ENCODE data around the gene NF2. TPM values are rescaled to one million over a fixed set of nuclear protein-coding genes. Genes with fewer than 3 reads are reported as not detected.

NF2 gene
- total and polyA plus RNA-seq, 10 of the 15 experiments (the other 5 are each of a cell fraction or from before 2014, with no cell fraction given), result 2.2 to 49.8 (median 22.5) TPM

DNA sequence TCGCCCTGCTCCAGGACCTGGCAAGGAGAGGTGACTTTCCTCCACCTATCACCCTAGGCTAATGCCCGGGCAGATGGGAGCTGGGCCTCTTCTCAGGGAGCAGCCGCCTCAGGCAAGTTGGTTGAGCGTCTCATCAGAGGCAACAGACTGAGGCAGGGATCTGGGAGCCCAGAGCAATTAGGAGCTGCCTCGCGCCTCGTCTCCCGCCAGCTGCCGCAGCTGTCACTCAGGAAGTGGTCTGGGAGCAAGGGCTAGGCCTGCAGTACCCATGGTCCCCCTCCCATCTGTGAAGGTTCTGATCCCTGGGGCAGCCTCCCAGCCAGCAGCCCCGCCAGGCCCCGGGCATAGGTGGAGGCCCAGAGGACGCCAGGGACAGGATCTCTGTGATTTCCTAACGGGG lies 111.8 kb downstream of the NF2 start:
- Histone ChIP-seq H3K4me3 (no peak overlapping the region), H3K4me2 (ENCODE audit: control insufficient read depth, insufficient read depth) (no peak overlapping the region), H3K27me3 (replicated peaks in 1 of 2; ENCODE audit: control insufficient read depth in 2 of 2, insufficient read depth in 2 of 2, low read length in 1 of 2) (peaks cover 3 to 6% of the 10 kb centered on the region in 2 experiments; a peak in 2 of 4 replicates), H3K9ac (ENCODE audit: control insufficient read depth, insufficient read depth, low read length) (no peak overlapping the region), H3K79me2 (ENCODE audit: control insufficient read depth, insufficient read depth, low read length) (no peaks in the 10 kb centered on the region), H3K27ac (ENCODE audit: control insufficient read depth, insufficient read depth) (no peak overlapping the region), H4K20me1 (ENCODE audit: control insufficient read depth, insufficient read depth) (no peaks in the 10 kb centered on the region), H2AFZ (ENCODE audit: control insufficient read depth, low read depth, low read length) (no peak overlapping the region), H3K9me3 (replicated peaks; ENCODE audit: control insufficient read depth, insufficient read depth, low read length) (no peaks in the 10 kb centered on the region), H3K36me3 (ENCODE audit: control insufficient read depth in 2 of 2, insufficient read depth in 2 of 2, low read length in 1 of 2) (no peaks in the 10 kb centered on the region), H3K4me1 (ENCODE audit: control insufficient read depth, insufficient read depth, low read length) (no peaks in the 10 kb centered on the region)
- no TSS peak for BruUV-seq (replicated peaks)
- POLR2A ChIA-PET, result no interaction called here
- intact Hi-C loops (cut with micrococcal nuclease; ENCODE audit: unreplicated experiment), result no loop called here
- CTCF ChIA-PET, result interaction anchor here (0.6 kb wide), 1 partner anchor 1831 kb away, joined by 3 read pairs; no protein-coding TSS in a partner anchor
- ATAC-seq (no peak), FAIRE-seq (no peak), DNase-seq (ENCODE audit: low read depth, low spot score) (no peak)
- in situ Hi-C loops (cut with MboI), result no loop called here
- TF ChIP-seq EGR1 (IDR thresholded peaks at IDR 0.05; ENCODE audit: borderline replicate concordance in 1 of 2, low read depth in 2 of 2, low read length in 2 of 2), result no peak
- TF ChIP-seq EZH2 (IDR thresholded peaks at IDR 0.05; ENCODE audit: borderline replicate concordance, control insufficient read depth, low read depth, low read length), result no peak
- TF ChIP-seq GATAD2B (conservative IDR thresholded peaks at IDR 0.05; ENCODE audit: low read depth), result no peak
- no peak for TF ChIP-seq CREM (IDR thresholded peaks at IDR 0.05; ENCODE audit: low read depth)
- TF ChIP-seq RUNX3 (IDR thresholded peaks at IDR 0.05; ENCODE audit: low read length), result no peak
- no peak for TF ChIP-seq LARP7 (IDR thresholded peaks at IDR 0.05)
- no peak for TF ChIP-seq KLF5 (IDR thresholded peaks at IDR 0.05; ENCODE audit: partially characterized antibody)
- RAD21 ChIA-PET (ENCODE audit: unreplicated experiment), result no interaction called here
- SMC1A ChIA-PET (ENCODE audit: uncharacterized antibody, unreplicated experiment), result no interaction called here
- 36% methylated on average over 13 of the region's 13 CpGs for WGBS (ENCODE audit: insufficient coverage, insufficient replicate concordance, low lambda C conversion rate, missing lambda C conversion rate)

DNA sequence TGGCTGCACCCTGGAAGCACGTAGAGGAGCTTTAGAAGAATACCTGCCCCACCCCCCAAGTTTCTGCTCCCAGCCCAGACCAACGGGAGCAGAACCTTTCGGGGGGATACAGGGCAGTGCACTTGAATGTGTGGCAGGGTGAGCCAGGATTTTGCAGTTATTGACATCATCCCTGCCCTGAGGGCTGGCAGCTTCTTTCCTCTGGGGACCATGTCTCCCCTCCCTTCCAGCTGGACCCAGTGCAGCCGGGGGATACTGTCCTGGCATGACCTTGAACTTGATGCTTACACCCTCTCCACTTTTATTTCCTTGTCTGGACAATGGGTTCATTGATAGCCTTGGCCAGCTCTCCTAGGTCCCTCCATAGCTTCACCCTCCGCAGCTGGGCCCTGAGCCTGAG lies 112.3 kb downstream of the NF2 start:
- Histone ChIP-seq H3K27ac (ENCODE audit: control insufficient read depth, insufficient read depth) (no peak overlapping the region), H2AFZ (ENCODE audit: control insufficient read depth, low read depth, low read length) (no peak overlapping the region), H3K79me2 (ENCODE audit: control insufficient read depth, insufficient read depth, low read length) (no peaks in the 10 kb centered on the region), H3K36me3 (ENCODE audit: control insufficient read depth in 2 of 2, insufficient read depth in 2 of 2, low read length in 1 of 2) (no peaks in the 10 kb centered on the region), H3K4me2 (ENCODE audit: control insufficient read depth, insufficient read depth) (no peak overlapping the region), H4K20me1 (ENCODE audit: control insufficient read depth, insufficient read depth) (no peaks in the 10 kb centered on the region), H3K4me1 (ENCODE audit: control insufficient read depth, insufficient read depth, low read length) (no peaks in the 10 kb centered on the region), H3K4me3 (no peak overlapping the region), H3K27me3 (replicated peaks in 1 of 2; ENCODE audit: control insufficient read depth in 2 of 2, insufficient read depth in 2 of 2, low read length in 1 of 2) (peaks cover 3 to 6% of the 10 kb centered on the region in 2 experiments; a peak in 2 of 4 replicates), H3K9me3 (replicated peaks; ENCODE audit: control insufficient read depth, insufficient read depth, low read length) (no peaks in the 10 kb centered on the region), H3K9ac (ENCODE audit: control insufficient read depth, insufficient read depth, low read length) (no peak overlapping the region)
- in situ Hi-C loops (cut with MboI), result no loop called here
- RAD21 ChIA-PET (ENCODE audit: unreplicated experiment), result no interaction called here
- WGBS (ENCODE audit: insufficient coverage, insufficient replicate concordance, low lambda C conversion rate, missing lambda C conversion rate), result 17% methylated on average over 5 of the region's 5 CpGs
- no peak for DNase-seq (ENCODE audit: low read depth, low spot score)
- SMC1A ChIA-PET (ENCODE audit: uncharacterized antibody, unreplicated experiment), result interaction anchor here (1.1 kb wide), 1 partner anchor 70 kb away, joined by 3 read pairs; no protein-coding TSS in a partner anchor
- CTCF ChIA-PET, result interaction anchor here (0.6 kb wide), 1 partner anchor 1831 kb away, joined by 3 read pairs; no protein-coding TSS in a partner anchor
- FAIRE-seq, result no peak
- POLR2A ChIA-PET, result no interaction called here
- BruUV-seq (replicated peaks), result no TSS peak
- no peak for ATAC-seq
- intact Hi-C loops (cut with micrococcal nuclease; ENCODE audit: unreplicated experiment), result no loop called here
- TF ChIP-seq NRF1 (conservative IDR thresholded peaks at IDR 0.05; ENCODE audit: low read depth, low read length) (no peak), MYC (IDR thresholded peaks at IDR 0.05; ENCODE audit: insufficient read depth, insufficient read length, insufficient replicate concordance, low read length, severe bottlenecking) (no peak), IRF4 (IDR thresholded peaks at IDR 0.05; ENCODE audit: low read depth, low read length) (no peak), TAF1 (IDR thresholded peaks at IDR 0.05; ENCODE audit: borderline replicate concordance, low read depth, low read length) (no peak), TARDBP (IDR thresholded peaks at IDR 0.05; ENCODE audit: borderline replicate concordance) (no peak), JUND (IDR thresholded peaks at IDR 0.05; ENCODE audit: low read depth, low read length) (no peak), RFX5 (IDR thresholded peaks at IDR 0.05; ENCODE audit: low read depth, low read length) (no peak), NR2C2 (IDR thresholded peaks at IDR 0.05; ENCODE audit: borderline replicate concordance, control insufficient read depth, insufficient read length, low read depth) (no peak)
- TF ChIP-seq, protein P1, sequence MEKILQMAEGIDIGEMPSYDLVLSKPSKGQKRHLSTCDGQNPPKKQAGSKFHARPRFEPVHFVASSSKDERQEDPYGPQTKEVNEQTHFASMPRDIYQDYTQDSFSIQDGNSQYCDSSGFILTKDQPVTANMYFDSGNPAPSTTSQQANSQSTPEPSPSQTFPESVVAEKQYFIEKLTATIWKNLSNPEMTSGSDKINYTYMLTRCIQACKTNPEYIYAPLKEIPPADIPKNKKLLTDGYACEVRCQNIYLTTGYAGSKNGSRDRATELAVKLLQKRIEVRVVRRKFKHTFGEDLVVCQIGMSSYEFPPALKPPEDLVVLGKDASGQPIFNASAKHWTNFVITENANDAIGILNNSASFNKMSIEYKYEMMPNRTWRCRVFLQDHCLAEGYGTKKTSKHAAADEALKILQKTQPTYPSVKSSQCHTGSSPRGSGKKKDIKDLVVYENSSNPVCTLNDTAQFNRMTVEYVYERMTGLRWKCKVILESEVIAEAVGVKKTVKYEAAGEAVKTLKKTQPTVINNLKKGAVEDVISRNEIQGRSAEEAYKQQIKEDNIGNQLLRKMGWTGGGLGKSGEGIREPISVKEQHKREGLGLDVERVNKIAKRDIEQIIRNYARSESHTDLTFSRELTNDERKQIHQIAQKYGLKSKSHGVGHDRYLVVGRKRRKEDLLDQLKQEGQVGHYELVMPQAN (conservative IDR thresholded peaks at IDR 0.05), result no peak
- TF ChIP-seq, protein P2, sequence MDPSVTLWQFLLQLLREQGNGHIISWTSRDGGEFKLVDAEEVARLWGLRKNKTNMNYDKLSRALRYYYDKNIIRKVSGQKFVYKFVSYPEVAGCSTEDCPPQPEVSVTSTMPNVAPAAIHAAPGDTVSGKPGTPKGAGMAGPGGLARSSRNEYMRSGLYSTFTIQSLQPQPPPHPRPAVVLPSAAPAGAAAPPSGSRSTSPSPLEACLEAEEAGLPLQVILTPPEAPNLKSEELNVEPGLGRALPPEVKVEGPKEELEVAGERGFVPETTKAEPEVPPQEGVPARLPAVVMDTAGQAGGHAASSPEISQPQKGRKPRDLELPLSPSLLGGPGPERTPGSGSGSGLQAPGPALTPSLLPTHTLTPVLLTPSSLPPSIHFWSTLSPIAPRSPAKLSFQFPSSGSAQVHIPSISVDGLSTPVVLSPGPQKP (IDR thresholded peaks at IDR 0.05; ENCODE audit: low read depth, low read length), result no peak

All from GM12878 (cell line).